ENCODE measurements around the gene INTS4.
"Not testable (repeated sequence)": the region's sequence is repeated elsewhere in the genome, so short reads cannot be mapped to it uniquely, and the experiment has no call there.

Gene INTS4

GRCh38 chr11:77873345-77873744, 121.1 kb downstream of the INTS4 start:
- Histone ChIP-seq H3K4me3 (ENCODE audit: control insufficient read depth in 1 of 7, extremely low read depth in 1 of 7, insufficient read depth in 4 of 7, low read depth in 2 of 7, low read length in 6 of 7) (no peak overlapping the region), H3K9me3 (ENCODE audit: control extremely low read depth in 1 of 5, control insufficient read depth in 4 of 5, insufficient read depth in 2 of 5, low read depth in 1 of 5, low read length in 4 of 5) (no peaks in the 10 kb centered on the region), H3K27me3 (replicated peaks in 2 of 5; ENCODE audit: control insufficient read depth in 4 of 5, insufficient read depth in 5 of 5, low read length in 4 of 5) (no peaks in the 10 kb centered on the region), H3K27ac (ENCODE audit: insufficient read depth in 1 of 2, low read depth in 1 of 2, low read length in 2 of 2, poor library complexity in 1 of 2, severe bottlenecking in 2 of 2) (no peak overlapping the region), H3K4me1 (ENCODE audit: control extremely low read depth in 1 of 4, control insufficient read depth in 4 of 4, insufficient read depth in 4 of 4, low read length in 3 of 4) (no peaks in the 10 kb centered on the region), H3K36me3 (ENCODE audit: control insufficient read depth in 4 of 4, insufficient read depth in 4 of 4, low read length in 3 of 4) (peaks cover 19 to 45% (median 39%) of the 10 kb centered on the region in 4 experiments)
- POLR2A ChIA-PET, result no interaction called here
- no CpG with 5 or more reads among the region's 1 CpG for WGBS (ENCODE audit: insufficient coverage)
- CTCF ChIA-PET, result interaction anchor here (1.4 kb wide), 1 partner anchor 9 kb away, joined by 4 read pairs; no protein-coding TSS in a partner anchor
- no peak for DNase-seq

DNA sequence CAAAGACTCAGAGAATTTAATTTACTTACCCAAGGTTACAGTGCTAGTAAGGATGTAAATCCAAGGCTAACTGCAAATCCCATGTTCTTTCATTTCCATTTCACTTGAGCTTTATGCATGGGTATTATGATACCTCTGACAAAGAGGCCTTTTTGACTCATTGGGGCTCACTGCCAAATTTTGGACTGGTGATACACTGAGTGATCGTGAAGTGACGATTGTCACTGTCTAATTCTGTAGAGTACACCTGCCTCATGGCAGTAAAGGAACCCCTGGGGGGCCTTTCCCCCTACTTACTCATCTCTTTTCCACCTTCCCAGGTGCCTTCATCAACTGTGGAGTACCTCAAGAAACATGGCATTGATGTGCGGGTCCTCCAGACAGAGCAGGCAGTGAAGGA, 122.6 kb downstream of the INTS4 start:
- CTCF ChIA-PET, result interaction anchor here (0.9 to 1.3 kb wide), 2 partner anchors 25 to 82 kb away, joined by 3 read pairs; no protein-coding TSS in a partner anchor
- H3K4me3 ChIP-seq (ENCODE audit: control insufficient read depth in 1 of 7, extremely low read depth in 1 of 7, insufficient read depth in 4 of 7, low read depth in 2 of 7, low read length in 6 of 7), result no peak overlapping the region
- no peak for DNase-seq
- no peaks in the 10 kb centered on the region for H3K4me1 ChIP-seq (ENCODE audit: control extremely low read depth in 1 of 4, control insufficient read depth in 4 of 4, insufficient read depth in 4 of 4, low read length in 3 of 4)
- no peak overlapping the region for H3K27ac ChIP-seq (ENCODE audit: insufficient read depth in 1 of 2, low read depth in 1 of 2, low read length in 2 of 2, poor library complexity in 1 of 2, severe bottlenecking in 2 of 2)
- H3K9me3 ChIP-seq (ENCODE audit: control extremely low read depth in 1 of 5, control insufficient read depth in 4 of 5, insufficient read depth in 2 of 5, low read depth in 1 of 5, low read length in 4 of 5), result no peaks in the 10 kb centered on the region
- POLR2A ChIA-PET, result no interaction called here
- peaks cover 15 to 44% (median 34%) of the 10 kb centered on the region in 4 experiments for H3K36me3 ChIP-seq (ENCODE audit: control insufficient read depth in 4 of 4, insufficient read depth in 4 of 4, low read length in 3 of 4)
- no peaks in the 10 kb centered on the region for H3K27me3 ChIP-seq (replicated peaks in 2 of 5; ENCODE audit: control insufficient read depth in 4 of 5, insufficient read depth in 5 of 5, low read length in 4 of 5)
- no CpG with 5 or more reads among the region's 3 CpGs for WGBS (ENCODE audit: insufficient coverage)

DNA sequence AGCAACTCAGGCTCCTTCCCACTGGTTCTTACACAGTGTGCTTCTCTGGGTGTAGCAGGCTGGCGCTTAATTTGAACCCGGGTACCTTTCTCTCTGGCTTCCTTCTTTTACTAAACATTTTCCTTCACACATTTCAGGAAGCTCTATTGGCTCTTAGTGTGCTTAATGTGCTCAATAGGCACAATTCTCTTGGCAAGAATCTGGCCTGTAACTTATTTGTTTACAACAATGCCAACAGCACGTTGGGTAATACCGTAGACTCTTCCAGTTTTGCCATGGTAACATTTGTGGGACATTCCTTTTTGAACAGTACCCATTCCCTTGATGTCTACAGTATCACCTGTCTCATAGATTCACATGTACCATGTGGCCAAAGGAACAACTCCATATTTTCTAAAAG, 125.7 kb downstream of the INTS4 start:
- no peaks in the 10 kb centered on the region for H3K4me1 ChIP-seq (ENCODE audit: control extremely low read depth in 1 of 4, control insufficient read depth in 4 of 4, insufficient read depth in 4 of 4, low read length in 3 of 4)
- no peak overlapping the region for H3K4me3 ChIP-seq (ENCODE audit: control insufficient read depth in 1 of 7, extremely low read depth in 1 of 7, insufficient read depth in 4 of 7, low read depth in 2 of 7, low read length in 6 of 7)
- H3K27me3 ChIP-seq (replicated peaks in 2 of 5; ENCODE audit: control insufficient read depth in 4 of 5, insufficient read depth in 5 of 5, low read length in 4 of 5), result no peaks in the 10 kb centered on the region
- H3K36me3 ChIP-seq (ENCODE audit: control insufficient read depth in 4 of 4, insufficient read depth in 4 of 4, low read length in 3 of 4), result peaks cover 10 to 29% (median 15%) of the 10 kb centered on the region in 4 experiments
- 89% methylated on average over 3 of the region's 4 CpGs for WGBS (ENCODE audit: insufficient coverage)
- ChIA-PET CTCF (no interaction called here), POLR2A (no interaction called here)
- H3K27ac ChIP-seq (ENCODE audit: insufficient read depth in 1 of 2, low read depth in 1 of 2, low read length in 2 of 2, poor library complexity in 1 of 2, severe bottlenecking in 2 of 2), result no peak overlapping the region
- H3K9me3 ChIP-seq (ENCODE audit: control extremely low read depth in 1 of 5, control insufficient read depth in 4 of 5, insufficient read depth in 2 of 5, low read depth in 1 of 5, low read length in 4 of 5), result no peaks in the 10 kb centered on the region
- no peak for DNase-seq

GRCh38 chr11:77866336-77866735, 128.1 kb downstream of the INTS4 start:
- CTCF ChIA-PET, result no interaction called here
- Histone ChIP-seq H3K27me3 (replicated peaks in 2 of 5; ENCODE audit: control insufficient read depth in 4 of 5, insufficient read depth in 5 of 5, low read length in 4 of 5) (no peaks in the 10 kb centered on the region), H3K9me3 (ENCODE audit: control extremely low read depth in 1 of 5, control insufficient read depth in 4 of 5, insufficient read depth in 2 of 5, low read depth in 1 of 5, low read length in 4 of 5) (no peaks in the 10 kb centered on the region), H3K27ac (ENCODE audit: insufficient read depth in 1 of 2, low read depth in 1 of 2, low read length in 2 of 2, poor library complexity in 1 of 2, severe bottlenecking in 2 of 2) (no peak overlapping the region), H3K36me3 (ENCODE audit: control insufficient read depth in 4 of 4, insufficient read depth in 4 of 4, low read length in 3 of 4) (peaks cover 4 to 22% (median 13%) of the 10 kb centered on the region in 4 experiments), H3K4me1 (ENCODE audit: control extremely low read depth in 1 of 4, control insufficient read depth in 4 of 4, insufficient read depth in 4 of 4, low read length in 3 of 4) (no peaks in the 10 kb centered on the region), H3K4me3 (ENCODE audit: control insufficient read depth in 1 of 7, extremely low read depth in 1 of 7, insufficient read depth in 4 of 7, low read depth in 2 of 7, low read length in 6 of 7) (no peak overlapping the region)
- POLR2A ChIA-PET, result no interaction called here
- WGBS (ENCODE audit: insufficient coverage), result no CpG with 5 or more reads among the region's 1 CpG
- DNase-seq, result no peak

DNA sequence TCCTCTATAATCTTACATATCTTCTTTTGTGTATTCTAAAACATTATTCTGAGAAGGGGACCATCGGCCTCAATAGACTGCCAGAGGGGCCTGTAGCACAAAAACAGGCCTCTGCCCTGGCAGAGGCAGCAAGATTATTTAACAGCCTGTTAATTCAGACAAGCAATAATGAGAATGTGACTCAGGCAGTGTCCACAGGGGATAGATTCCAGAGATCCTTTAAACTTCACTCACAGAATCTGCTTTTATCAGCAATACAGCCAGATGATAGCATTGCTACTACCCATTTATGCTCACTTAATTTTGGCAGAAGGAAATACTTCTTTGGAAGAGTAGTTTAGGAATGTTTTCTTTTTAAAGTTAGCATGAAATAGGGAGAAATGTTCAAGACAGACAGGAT, 128.7 kb downstream of the INTS4 start:
- WGBS (ENCODE audit: insufficient coverage), result no CpG with 5 or more reads among the region's 1 CpG
- H3K27ac ChIP-seq (ENCODE audit: insufficient read depth in 1 of 2, low read depth in 1 of 2, low read length in 2 of 2, poor library complexity in 1 of 2, severe bottlenecking in 2 of 2), result no peak overlapping the region
- H3K4me3 ChIP-seq (ENCODE audit: control insufficient read depth in 1 of 7, extremely low read depth in 1 of 7, insufficient read depth in 4 of 7, low read depth in 2 of 7, low read length in 6 of 7), result no peak overlapping the region
- POLR2A ChIA-PET, result no interaction called here
- CTCF ChIA-PET, result no interaction called here
- no peaks in the 10 kb centered on the region for H3K9me3 ChIP-seq (ENCODE audit: control extremely low read depth in 1 of 5, control insufficient read depth in 4 of 5, insufficient read depth in 2 of 5, low read depth in 1 of 5, low read length in 4 of 5)
- no peaks in the 10 kb centered on the region for H3K27me3 ChIP-seq (replicated peaks in 2 of 5; ENCODE audit: control insufficient read depth in 4 of 5, insufficient read depth in 5 of 5, low read length in 4 of 5)
- peaks cover 4 to 20% (median 13%) of the 10 kb centered on the region in 4 experiments for H3K36me3 ChIP-seq (ENCODE audit: control insufficient read depth in 4 of 4, insufficient read depth in 4 of 4, low read length in 3 of 4)
- no peaks in the 10 kb centered on the region for H3K4me1 ChIP-seq (ENCODE audit: control extremely low read depth in 1 of 4, control insufficient read depth in 4 of 4, insufficient read depth in 4 of 4, low read length in 3 of 4)
- no peak for DNase-seq

DNA sequence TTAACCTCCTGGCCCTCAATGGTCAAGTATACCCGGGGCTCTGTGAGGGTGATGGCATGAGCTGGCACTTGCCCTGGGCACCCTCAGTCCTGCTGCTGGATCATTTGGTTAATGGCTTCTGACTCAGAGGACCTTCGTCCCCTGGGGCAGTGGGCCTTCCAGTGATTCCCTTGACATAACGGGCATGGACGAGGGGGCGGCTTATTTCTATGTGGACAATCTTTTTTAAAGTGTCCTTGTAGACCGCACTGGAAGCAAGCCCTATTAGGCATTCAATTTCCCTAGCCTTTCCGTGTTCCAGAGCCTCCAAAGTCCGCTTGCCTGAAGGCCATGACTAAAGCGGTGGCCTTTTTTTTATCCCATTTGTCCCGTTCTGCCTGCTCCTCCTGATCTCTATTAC, 133.0 kb downstream of the INTS4 start:
- POLR2A ChIA-PET; H3K27me3 ChIP-seq (replicated peaks in 2 of 5; ENCODE audit: control insufficient read depth in 4 of 5, insufficient read depth in 5 of 5, low read length in 4 of 5); H3K27ac ChIP-seq (ENCODE audit: insufficient read depth in 1 of 2, low read depth in 1 of 2, low read length in 2 of 2, poor library complexity in 1 of 2, severe bottlenecking in 2 of 2); H3K9me3 ChIP-seq (ENCODE audit: control extremely low read depth in 1 of 5, control insufficient read depth in 4 of 5, insufficient read depth in 2 of 5, low read depth in 1 of 5, low read length in 4 of 5); H3K4me3 ChIP-seq (ENCODE audit: control insufficient read depth in 1 of 7, extremely low read depth in 1 of 7, insufficient read depth in 4 of 7, low read depth in 2 of 7, low read length in 6 of 7); CTCF ChIA-PET; DNase-seq; H3K4me1 ChIP-seq (ENCODE audit: control extremely low read depth in 1 of 4, control insufficient read depth in 4 of 4, insufficient read depth in 4 of 4, low read length in 3 of 4): not testable (repeated sequence)
- peaks cover 6 to 15% (median 9%) of the 10 kb centered on the region in 4 experiments for H3K36me3 ChIP-seq (ENCODE audit: control insufficient read depth in 4 of 4, insufficient read depth in 4 of 4, low read length in 3 of 4)
- WGBS (ENCODE audit: insufficient coverage), result 97% methylated on average over 7 of the region's 10 CpGs

- 70% methylated on average over 2 of the region's 10 CpGs for WGBS (ENCODE audit: insufficient coverage)
- CTCF ChIA-PET; H3K27ac ChIP-seq (ENCODE audit: insufficient read depth in 1 of 2, low read depth in 1 of 2, low read length in 2 of 2, poor library complexity in 1 of 2, severe bottlenecking in 2 of 2); H3K4me3 ChIP-seq (ENCODE audit: control insufficient read depth in 1 of 7, extremely low read depth in 1 of 7, insufficient read depth in 4 of 7, low read depth in 2 of 7, low read length in 6 of 7); H3K27me3 ChIP-seq (replicated peaks in 2 of 5; ENCODE audit: control insufficient read depth in 4 of 5, insufficient read depth in 5 of 5, low read length in 4 of 5); DNase-seq; H3K4me1 ChIP-seq (ENCODE audit: control extremely low read depth in 1 of 4, control insufficient read depth in 4 of 4, insufficient read depth in 4 of 4, low read length in 3 of 4); POLR2A ChIA-PET: not testable (repeated sequence)
- Histone ChIP-seq H3K9me3 (ENCODE audit: control extremely low read depth in 1 of 5, control insufficient read depth in 4 of 5, insufficient read depth in 2 of 5, low read depth in 1 of 5, low read length in 4 of 5) (peaks cover 3 to 36% (median 20%) of the 10 kb centered on the region in 5 experiments), H3K36me3 (ENCODE audit: control insufficient read depth in 4 of 4, insufficient read depth in 4 of 4, low read length in 3 of 4) (peaks cover 9 to 44% (median 18%) of the 10 kb centered on the region in 4 experiments)
Measured at GRCh38 chr11:77857906-77858457, 136.5 kb downstream of the INTS4 start.

Measured in common myeloid progenitor, CD34-positive (primary cell).